Prostate gland (tissue), 2 donors: ENCODE measurements around the gene PRKG1.
"Not testable (repeated sequence)": the region's sequence is repeated elsewhere in the genome, so short reads cannot be mapped to it uniquely, and the experiment has no call there.

Source experiments
- POLR2A ChIP-seq: fragments of 450-650 bp; IDR thresholded peaks from one replicate; pipeline ENCODE4 v1.6.1; 2016; ENCODE audit warnings: antibody characterized with exemption, mild to moderate bottlenecking
- POLR2AphosphoS5 ChIP-seq: sonication (generic); formaldehyde crosslinking; IDR thresholded peaks from one replicate; pipeline ENCODE4 v1.6.1; 2017; ENCODE audit warnings: antibody characterized with exemption
- TF ChIP-seq, protein P1 (sequence below), 4 experiments: fragments of 200-600 bp in 2 of 4; fragments of 450-650 bp in 2 of 4; sonication (generic) in 2 of 4; IDR thresholded peaks; 1 replicate in 3 of 4; 2 replicates in 1 of 4; pipeline ENCODE4 v1.5.1; 2016 to 2019; ENCODE audit warnings: antibody characterized with exemption in 4 of 4, mild to moderate bottlenecking in 2 of 4, moderate library complexity in 2 of 4

DNA sequence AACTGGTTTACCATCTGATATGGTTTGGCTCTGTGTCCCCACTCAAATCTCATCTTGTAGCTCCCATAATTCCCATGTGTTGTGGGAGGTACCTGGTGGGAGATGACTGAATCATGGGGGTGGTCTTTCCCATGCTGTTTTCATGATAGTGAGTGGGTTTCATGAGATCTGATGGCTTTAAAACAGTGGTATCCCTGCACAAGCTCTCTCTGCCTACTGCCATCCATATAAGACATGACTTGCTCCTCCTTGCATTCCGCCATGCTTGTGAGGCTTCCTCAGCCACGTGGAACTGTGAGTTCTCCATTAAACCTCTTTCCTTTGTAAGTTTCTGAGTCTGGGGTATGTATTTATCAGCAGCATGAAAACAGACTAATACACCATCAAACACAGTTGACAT is 614.5 kb downstream of the PRKG1 start:
- TF ChIP-seq, protein P1, sequence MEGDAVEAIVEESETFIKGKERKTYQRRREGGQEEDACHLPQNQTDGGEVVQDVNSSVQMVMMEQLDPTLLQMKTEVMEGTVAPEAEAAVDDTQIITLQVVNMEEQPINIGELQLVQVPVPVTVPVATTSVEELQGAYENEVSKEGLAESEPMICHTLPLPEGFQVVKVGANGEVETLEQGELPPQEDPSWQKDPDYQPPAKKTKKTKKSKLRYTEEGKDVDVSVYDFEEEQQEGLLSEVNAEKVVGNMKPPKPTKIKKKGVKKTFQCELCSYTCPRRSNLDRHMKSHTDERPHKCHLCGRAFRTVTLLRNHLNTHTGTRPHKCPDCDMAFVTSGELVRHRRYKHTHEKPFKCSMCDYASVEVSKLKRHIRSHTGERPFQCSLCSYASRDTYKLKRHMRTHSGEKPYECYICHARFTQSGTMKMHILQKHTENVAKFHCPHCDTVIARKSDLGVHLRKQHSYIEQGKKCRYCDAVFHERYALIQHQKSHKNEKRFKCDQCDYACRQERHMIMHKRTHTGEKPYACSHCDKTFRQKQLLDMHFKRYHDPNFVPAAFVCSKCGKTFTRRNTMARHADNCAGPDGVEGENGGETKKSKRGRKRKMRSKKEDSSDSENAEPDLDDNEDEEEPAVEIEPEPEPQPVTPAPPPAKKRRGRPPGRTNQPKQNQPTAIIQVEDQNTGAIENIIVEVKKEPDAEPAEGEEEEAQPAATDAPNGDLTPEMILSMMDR (IDR thresholded peaks at IDR 0.05): not testable (repeated sequence)
- TF ChIP-seq POLR2A, POLR2AphosphoS5: not testable (repeated sequence)
